Colonic mucosa (tissue), 4 donors: ENCODE data around the gene CLN6. TPM values are rescaled to one million over a fixed set of nuclear protein-coding genes. Genes with fewer than 3 reads are reported as not detected.

Experiments used
- DNase-seq: peaks from one replicate; pipeline ENCODE4 v3.0.0-alpha.2; 2020
- H3K27ac ChIP-seq: fragments of 200-600 bp; one replicate; pipeline ENCODE4 v1.8.0; 2021
- H3K27me3 ChIP-seq: fragments of 200-600 bp; one replicate; pipeline ENCODE4 v1.8.0; 2021
- H3K36me3 ChIP-seq: fragments of 200-600 bp; one replicate; pipeline ENCODE4 v1.8.0; 2021
- H3K4me1 ChIP-seq: fragments of 200-600 bp; one replicate; pipeline ENCODE4 v1.8.0; 2021; ENCODE audit warnings: mild to moderate bottlenecking
- H3K4me3 ChIP-seq: fragments of 200-600 bp; one replicate; pipeline ENCODE4 v1.8.0; 2021
- H3K9ac ChIP-seq, 2 donors: one replicate each; pipeline ENCODE4 v1.7.0; 2013; ENCODE audit warnings: control low read depth in 2 of 2, low read depth in 2 of 2, low read length in 2 of 2
- H3K9me3 ChIP-seq: fragments of 200-600 bp; one replicate; pipeline ENCODE4 v1.8.0; 2021
- intact Hi-C: fragments of 100-400 bp; cut with DNase I; formaldehyde crosslinking; loops from one replicate; pipeline ENCODE4 v1.14.1; 2022
- total RNA-seq, 2 donors: library from RNA; stranded (reverse); fragmentation: NEBNext Ultra II Directional in 1 of 2; extraction: Animal tissue kit (Norgen Biotek cat#: 25700) in 1 of 2; gene quantifications; one replicate each; pipeline ENCODE4 v1.2.1, GENCODE V29; 2021
- TF ChIP-seq, protein P1 (sequence below): fragments of 200-600 bp; IDR thresholded peaks from one replicate; pipeline ENCODE4 v1.8.0; 2022; ENCODE audit warnings: antibody characterized with exemption, mild to moderate bottlenecking
- donor health status: healthy.
- donor health status: DM: no; HTN: no; CAD: no.
- donor health status: DM: no; HTN: no; CAD: no.

CLN6 gene
- total RNA-seq, 2 donors from 2014 or later, result 18.9 to 55.8 TPM

GRCh38 chr15:68276668-68277067, 47.1 kb upstream of the CLN6 start:
- H3K36me3 ChIP-seq, result no peaks in the 10 kb centered on the region
- no peaks in the 10 kb centered on the region for H3K27me3 ChIP-seq
- intact Hi-C loops, result no loop called here
- TF ChIP-seq, protein P1, sequence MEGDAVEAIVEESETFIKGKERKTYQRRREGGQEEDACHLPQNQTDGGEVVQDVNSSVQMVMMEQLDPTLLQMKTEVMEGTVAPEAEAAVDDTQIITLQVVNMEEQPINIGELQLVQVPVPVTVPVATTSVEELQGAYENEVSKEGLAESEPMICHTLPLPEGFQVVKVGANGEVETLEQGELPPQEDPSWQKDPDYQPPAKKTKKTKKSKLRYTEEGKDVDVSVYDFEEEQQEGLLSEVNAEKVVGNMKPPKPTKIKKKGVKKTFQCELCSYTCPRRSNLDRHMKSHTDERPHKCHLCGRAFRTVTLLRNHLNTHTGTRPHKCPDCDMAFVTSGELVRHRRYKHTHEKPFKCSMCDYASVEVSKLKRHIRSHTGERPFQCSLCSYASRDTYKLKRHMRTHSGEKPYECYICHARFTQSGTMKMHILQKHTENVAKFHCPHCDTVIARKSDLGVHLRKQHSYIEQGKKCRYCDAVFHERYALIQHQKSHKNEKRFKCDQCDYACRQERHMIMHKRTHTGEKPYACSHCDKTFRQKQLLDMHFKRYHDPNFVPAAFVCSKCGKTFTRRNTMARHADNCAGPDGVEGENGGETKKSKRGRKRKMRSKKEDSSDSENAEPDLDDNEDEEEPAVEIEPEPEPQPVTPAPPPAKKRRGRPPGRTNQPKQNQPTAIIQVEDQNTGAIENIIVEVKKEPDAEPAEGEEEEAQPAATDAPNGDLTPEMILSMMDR, result no peak
- peak overlapping the region; percentile 94 for H3K27ac ChIP-seq
- H3K9me3 ChIP-seq, result no peaks in the 10 kb centered on the region
- DNase-seq, result no peak
- peak overlapping the region; percentile 68 for H3K4me3 ChIP-seq
- H3K4me1 ChIP-seq, result peaks cover 10% of the 10 kb centered on the region
- H3K9ac ChIP-seq, result peak overlapping the region; percentile 97 to 99

- TF ChIP-seq, protein P1, result no peak
- no peak for DNase-seq
- no peak overlapping the region for H3K27ac ChIP-seq
These were observed 45.7 kb upstream of the CLN6 start for GRCh38 chr15:68275165-68275746.

DNA sequence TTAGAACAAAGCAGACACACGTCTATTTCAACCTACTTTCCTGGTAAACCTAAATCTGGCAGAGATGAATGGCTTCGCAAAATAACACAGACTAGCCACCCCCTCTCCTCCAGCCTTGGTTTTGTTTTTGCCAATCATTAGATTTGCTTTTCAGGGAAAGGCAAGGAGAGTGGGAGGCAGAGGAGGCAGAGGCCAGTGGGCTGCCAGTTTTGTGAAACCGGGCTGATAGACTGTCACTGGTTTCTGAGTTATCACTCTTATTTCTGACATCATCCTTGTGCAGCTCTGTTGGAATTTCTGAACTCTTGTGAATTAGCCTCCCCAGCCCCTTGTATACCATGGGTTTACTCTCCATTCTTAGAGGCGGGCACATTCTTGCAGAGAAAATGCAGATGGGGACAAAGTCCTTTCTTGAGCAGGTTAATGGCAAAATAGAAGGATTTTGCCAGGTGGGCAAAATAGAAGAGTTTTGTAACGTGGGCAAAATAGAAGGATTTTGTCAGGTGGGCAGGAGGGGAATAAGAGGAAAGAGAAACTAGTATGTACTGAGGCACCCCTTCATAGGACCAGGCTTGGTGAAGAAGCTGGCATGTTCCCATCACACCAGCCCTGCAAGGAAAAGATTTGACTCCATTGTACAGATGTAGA, 44.8 kb upstream of the CLN6 start:
- no peak overlapping the region for H3K9ac ChIP-seq
- no peaks in the 10 kb centered on the region for H3K9me3 ChIP-seq
- TF ChIP-seq, protein P1, result no peak
- H3K27me3 ChIP-seq, result no peaks in the 10 kb centered on the region
- peaks cover 5% of the 10 kb centered on the region for H3K4me1 ChIP-seq
- intact Hi-C loops, result no loop called here
- DNase-seq, result no peak
- H3K27ac ChIP-seq, result no peak overlapping the region
- H3K4me3 ChIP-seq, result no peak overlapping the region
- H3K36me3 ChIP-seq, result no peaks in the 10 kb centered on the region

More at GRCh38 chr15:68275165-68275746, 45.7 kb upstream of the CLN6 start:
- Histone ChIP-seq H3K9me3 (no peaks in the 10 kb centered on the region), H3K4me3 (no peak overlapping the region), H3K9ac (no peak overlapping the region), H3K4me1 (peaks cover 5% of the 10 kb centered on the region), H3K36me3 (no peaks in the 10 kb centered on the region), H3K27me3 (no peaks in the 10 kb centered on the region)
- intact Hi-C loops, result no loop called here

- Histone ChIP-seq H3K4me3 (no peak overlapping the region), H3K36me3 (no peaks in the 10 kb centered on the region), H3K4me1 (peaks cover 5% of the 10 kb centered on the region), H3K27ac (no peak overlapping the region), H3K27me3 (peaks cover 4% of the 10 kb centered on the region), H3K9ac (no peak overlapping the region), H3K9me3 (no peaks in the 10 kb centered on the region)
- intact Hi-C loops, result no loop called here
- DNase-seq, result no peak
- TF ChIP-seq, protein P1, result no peak
These were observed 43.3 kb upstream of the CLN6 start for GRCh38 chr15:68272721-68273271.

DNA sequence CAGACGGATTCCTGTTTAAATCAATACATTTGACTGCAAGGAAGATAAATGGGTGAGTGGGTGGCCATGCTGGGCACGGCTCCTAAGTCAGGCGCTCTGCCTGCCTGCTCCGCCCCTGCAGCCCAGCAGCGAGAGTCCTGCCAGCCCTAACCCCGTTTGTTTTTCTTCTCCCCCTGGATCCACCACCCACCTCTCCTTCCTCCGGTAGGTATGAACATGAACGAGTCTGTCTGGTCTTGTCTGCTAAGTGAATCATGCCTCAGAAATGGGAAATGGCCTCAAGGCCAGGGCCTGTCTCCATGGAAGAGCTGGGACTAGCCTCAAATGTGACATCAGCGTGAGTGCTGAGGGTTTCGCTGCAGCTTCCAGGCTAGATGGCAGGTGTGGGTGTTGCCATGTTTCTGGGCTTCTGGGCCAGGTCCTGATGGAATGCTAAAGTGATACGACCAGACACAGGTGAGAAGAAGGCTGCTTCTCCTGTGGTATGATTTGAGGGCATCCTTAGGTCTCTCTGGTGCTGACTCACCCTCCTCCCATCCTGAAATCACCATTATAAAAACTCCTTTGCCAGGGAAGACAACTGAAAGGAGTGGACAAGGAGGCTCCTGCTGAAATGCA, 42.4 kb upstream of the CLN6 start:
- no peak overlapping the region for H3K27ac ChIP-seq
- intact Hi-C loops, result no loop called here
- no peaks in the 10 kb centered on the region for H3K9me3 ChIP-seq
- H3K4me3 ChIP-seq, result no peak overlapping the region
- DNase-seq, result no peak
- TF ChIP-seq, protein P1, result no peak
- peaks cover 5% of the 10 kb centered on the region for H3K4me1 ChIP-seq
- no peaks in the 10 kb centered on the region for H3K36me3 ChIP-seq
- peaks cover 6% of the 10 kb centered on the region for H3K27me3 ChIP-seq
- no peak overlapping the region for H3K9ac ChIP-seq
